Astrocyte of the cerebellum (primary cell): ENCODE data around the gene COPS7A.
A peak's percentile ranks its signal among the peaks of the same experiment; 100 is the strongest.

ENCODE experiments used
- DNase-seq: peaks from one replicate; pipeline ENCODE4 v3.0.0-alpha.2; 2011; ENCODE audit warnings: low read depth
- H3K4me3 ChIP-seq: 2 replicates; pipeline ENCODE4 v1.5.1; 2011; ENCODE audit warnings: mild to moderate bottlenecking, low read depth, low read length, moderate library complexity
- in situ Hi-C: cut with HindIII; loops from 2 replicates; pipeline ENCODE4 v1.10.0; 2017; ENCODE audit warnings: low sequenced_read_pairs
- TF ChIP-seq, protein P1 (sequence below): IDR thresholded peaks from 2 replicates; pipeline ENCODE4 v1.5.1; 2012; ENCODE audit warnings: low read length, low read depth, moderate library complexity, mild to moderate bottlenecking; ENCODE audit errors: missing control alignments

Gene COPS7A

DNA sequence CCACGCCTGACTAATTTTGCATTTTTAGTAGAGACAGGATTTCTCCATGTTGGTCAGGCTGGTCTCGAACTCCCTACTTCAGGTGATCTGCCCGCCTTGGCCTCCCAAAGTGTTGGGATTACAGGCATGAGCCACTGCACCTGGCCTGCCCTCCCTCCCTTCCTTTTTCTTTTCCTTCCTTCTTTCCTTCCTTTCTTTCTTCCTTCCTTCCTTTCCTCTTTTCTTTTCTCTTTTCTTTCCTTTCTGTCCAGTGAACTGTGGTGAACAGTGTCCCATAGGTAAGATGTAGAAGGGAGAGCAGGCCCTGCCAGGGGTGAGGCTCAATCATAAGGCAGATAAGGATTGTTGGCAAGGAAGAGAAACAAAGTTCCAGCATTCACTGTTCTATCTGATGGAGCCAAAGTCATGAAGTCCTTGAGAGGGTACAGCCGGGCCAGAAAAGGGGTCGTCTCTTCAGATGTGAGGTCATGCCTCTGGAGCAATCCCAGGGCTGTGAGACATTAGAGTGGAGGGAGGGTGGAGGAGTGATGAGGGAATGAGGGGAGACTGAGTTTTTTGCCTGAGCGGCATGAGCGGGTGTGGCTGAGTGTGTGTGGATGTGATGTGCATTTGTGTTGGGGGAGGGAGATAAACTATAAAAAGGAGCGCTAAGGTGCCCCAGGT is 33.3 kb downstream of the COPS7A start:
- TF ChIP-seq, protein P1, sequence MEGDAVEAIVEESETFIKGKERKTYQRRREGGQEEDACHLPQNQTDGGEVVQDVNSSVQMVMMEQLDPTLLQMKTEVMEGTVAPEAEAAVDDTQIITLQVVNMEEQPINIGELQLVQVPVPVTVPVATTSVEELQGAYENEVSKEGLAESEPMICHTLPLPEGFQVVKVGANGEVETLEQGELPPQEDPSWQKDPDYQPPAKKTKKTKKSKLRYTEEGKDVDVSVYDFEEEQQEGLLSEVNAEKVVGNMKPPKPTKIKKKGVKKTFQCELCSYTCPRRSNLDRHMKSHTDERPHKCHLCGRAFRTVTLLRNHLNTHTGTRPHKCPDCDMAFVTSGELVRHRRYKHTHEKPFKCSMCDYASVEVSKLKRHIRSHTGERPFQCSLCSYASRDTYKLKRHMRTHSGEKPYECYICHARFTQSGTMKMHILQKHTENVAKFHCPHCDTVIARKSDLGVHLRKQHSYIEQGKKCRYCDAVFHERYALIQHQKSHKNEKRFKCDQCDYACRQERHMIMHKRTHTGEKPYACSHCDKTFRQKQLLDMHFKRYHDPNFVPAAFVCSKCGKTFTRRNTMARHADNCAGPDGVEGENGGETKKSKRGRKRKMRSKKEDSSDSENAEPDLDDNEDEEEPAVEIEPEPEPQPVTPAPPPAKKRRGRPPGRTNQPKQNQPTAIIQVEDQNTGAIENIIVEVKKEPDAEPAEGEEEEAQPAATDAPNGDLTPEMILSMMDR = no peak
- in situ Hi-C loops = no loop called here
- no peak overlapping the region for H3K4me3 ChIP-seq
- DNase-seq = no peak

DNA sequence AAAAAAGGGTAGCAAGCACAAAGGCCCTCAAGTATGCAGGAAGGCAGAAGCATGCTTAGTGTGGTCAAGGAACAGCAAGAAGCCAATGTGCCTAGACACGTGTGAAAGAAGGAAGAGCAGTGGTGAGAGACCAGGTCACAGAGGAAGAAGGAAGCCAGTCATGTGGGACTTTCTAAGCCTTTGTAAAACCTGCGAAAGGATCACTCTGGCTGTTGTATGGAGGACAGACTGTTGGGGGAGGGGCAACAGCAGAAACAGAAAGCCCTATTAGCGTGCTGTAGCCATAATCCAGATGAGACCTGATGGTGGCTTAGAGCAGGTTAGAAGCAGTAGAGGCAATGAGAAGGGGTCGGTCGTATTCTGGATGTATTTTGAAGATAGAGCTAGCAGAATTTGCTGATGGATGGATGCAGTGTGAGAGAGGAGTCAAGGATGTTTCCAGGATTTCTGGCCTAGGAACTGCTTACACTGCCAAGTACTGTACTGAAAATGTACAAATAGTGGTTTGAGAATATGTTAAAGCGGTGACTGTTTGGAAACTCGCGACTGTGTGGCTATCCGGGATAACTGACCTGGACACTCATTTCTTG is 34.8 kb downstream of the COPS7A start:
- in situ Hi-C loops = no loop called here
- H3K4me3 ChIP-seq = no peak overlapping the region
- TF ChIP-seq, protein P1 = no peak
- DNase-seq = no peak

DNA sequence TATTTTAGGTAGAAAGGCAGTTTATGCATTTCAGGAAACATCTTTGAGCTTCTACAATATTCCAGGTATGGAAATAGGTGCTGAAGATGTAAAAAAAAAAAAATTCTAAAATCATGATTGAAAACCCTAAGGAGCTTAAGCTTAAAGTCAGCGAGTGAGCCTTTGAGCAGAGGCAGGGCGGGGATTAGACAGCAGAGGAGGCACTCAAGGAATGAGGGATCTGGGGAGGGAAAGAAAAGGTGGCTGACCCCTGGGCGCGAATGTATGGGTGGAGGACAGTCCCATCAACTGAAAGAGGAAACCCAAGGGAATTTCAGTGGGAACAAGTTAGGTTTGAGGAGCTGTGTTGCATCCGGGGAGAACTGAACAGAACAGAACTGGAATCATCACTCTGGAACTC is 35.9 kb downstream of the COPS7A start:
- DNase-seq = no peak
- no peak overlapping the region for H3K4me3 ChIP-seq
- TF ChIP-seq, protein P1 = no peak
- in situ Hi-C loops = no loop called here

DNA sequence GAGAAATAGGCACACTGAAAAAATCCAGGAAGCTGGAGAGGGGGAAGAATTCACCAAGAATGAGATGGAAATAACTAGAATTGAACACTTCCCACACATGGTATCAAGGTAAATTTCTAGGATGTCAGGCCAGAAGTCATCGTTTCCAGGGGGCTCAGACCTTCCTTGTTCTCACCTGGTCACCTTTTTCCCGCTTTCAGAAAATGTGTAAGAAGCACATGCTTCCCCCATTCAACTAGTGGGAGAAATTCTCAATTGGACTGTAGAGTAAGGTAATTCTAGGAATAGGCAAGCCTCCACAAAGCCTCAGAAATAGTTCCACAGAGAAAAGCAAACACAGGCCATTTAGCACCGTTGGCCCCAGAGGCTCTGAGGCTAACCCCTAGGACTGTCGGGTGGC is 39.5 kb downstream of the COPS7A start:
- TF ChIP-seq, protein P1 = no peak
- DNase-seq = no peak
- no peak overlapping the region for H3K4me3 ChIP-seq
- in situ Hi-C loops = no loop called here

DNA sequence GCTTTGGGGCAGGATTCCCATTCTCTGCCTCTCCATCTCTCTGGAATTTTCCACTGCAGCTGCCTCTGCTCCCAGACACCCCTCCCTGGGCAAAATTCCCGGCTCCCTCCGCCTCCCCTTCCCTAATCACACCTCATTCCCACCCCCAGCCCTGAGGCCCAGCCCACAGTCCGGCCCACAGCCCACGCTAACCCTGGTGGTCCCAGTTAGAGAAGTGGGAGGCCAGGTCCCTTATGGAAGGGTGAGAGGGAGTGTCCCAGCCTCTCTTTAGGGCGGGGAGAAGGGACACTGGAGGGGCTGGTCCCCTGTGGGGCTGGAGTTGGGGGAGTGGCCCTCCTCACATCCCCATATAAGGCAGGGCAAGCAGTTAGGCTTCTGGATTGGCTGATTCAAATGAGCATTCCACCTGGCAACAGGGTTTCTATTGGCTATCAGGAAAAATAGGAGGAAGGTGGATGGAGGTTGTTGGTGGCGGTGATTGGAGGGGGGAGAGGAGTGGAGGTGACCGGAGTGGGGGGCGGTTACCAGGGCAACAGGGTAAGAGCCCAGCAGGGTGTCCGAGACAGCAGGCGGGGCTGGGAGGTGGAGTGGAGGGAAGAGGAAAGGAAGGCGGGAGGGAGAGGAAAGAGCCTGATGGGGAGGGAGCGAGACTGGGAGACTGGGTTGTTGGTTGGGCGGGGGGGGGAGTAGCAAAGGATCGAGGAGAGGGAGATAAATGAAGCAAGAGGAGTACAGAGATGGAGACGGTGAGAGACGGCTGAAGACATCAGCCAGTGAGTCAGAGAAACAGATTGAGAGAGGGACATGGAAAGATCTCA is 40.4 kb downstream of the COPS7A start:
- TF ChIP-seq, protein P1 = no peak
- in situ Hi-C loops = no loop called here
- peak overlapping the region; percentile 9 for H3K4me3 ChIP-seq
- DNase-seq = peak; percentile 97

DNA sequence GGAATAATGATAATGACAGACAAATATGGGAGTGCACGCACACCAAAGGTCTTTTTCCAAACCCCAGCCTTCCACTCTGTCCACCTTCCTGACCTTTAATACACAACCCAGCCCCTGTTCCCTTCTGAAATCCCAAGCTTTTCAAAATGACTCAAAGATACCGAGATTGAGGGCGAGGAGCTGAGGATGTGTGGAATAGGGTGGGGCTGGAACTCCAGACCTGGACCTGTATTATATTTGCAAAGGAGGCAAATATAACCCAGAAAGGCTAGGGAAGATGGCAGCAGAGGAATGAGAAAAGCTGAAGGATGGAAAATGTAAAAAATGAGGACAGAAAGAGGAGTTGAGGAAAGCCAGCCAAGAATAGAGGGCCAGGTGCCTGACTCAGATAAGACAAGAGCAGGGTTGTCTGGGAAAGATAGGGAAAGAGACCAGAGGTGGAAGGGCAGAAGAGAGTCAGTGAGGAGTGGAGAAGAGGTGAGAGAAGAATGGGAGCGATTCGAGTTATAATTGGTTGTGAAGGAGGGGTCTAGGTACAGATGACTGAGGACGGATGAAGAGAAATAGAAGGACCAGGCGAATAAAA is 41.3 kb downstream of the COPS7A start:
- TF ChIP-seq, protein P1 = no peak
- in situ Hi-C loops = loop anchor here (5.0 kb wide), 1 partner anchor 47 kb away; no protein-coding TSS in a partner anchor
- no peak for DNase-seq

More for the DNA sequence above, 41.3 kb downstream of the COPS7A start:
- H3K4me3 ChIP-seq = peak overlapping the region; percentile 94
